ENCODE measurements around the gene SGTA.
"Not testable (repeated sequence)": the region's sequence is repeated elsewhere in the genome, so short reads cannot be mapped to it uniquely, and the experiment has no call there.

The SGTA gene

GRCh38 chr19:2719232-2719735 is 63.8 kb downstream of the SGTA start:
- Histone ChIP-seq H3K4me3 (ENCODE audit: low read depth in 1 of 2, low read length in 2 of 2) (no peak overlapping the region), H3K36me3 (ENCODE audit: control insufficient read depth in 1 of 2, insufficient read depth in 2 of 2, low read length in 2 of 2) (no peaks in the 10 kb centered on the region), H3K27ac (ENCODE audit: low read depth, low read length) (no peak overlapping the region), H3K27me3 (ENCODE audit: control insufficient read depth in 1 of 2, insufficient read depth in 2 of 2, low read length in 2 of 2) (peaks cover 24 to 27% of the 10 kb centered on the region in 2 donors), H3K9me3 (ENCODE audit: control insufficient read depth in 1 of 2, low read length in 2 of 2) (peaks cover 5 to 7% of the 10 kb centered on the region in 2 donors), H3K9ac (ENCODE audit: low read depth in 1 of 2, low read length in 2 of 2) (no peak overlapping the region), H3K4me1 (ENCODE audit: control insufficient read depth in 1 of 2, insufficient read depth in 2 of 2, low read length in 2 of 2) (no peaks in the 10 kb centered on the region)

- H3K4me1 ChIP-seq (ENCODE audit: control insufficient read depth in 1 of 2, insufficient read depth in 2 of 2, low read length in 2 of 2): no peaks in the 10 kb centered on the region
- H3K9me3 ChIP-seq (ENCODE audit: control insufficient read depth in 1 of 2, low read length in 2 of 2): peaks cover 5 to 7% of the 10 kb centered on the region in 2 donors
- H3K4me3 ChIP-seq (ENCODE audit: low read depth in 1 of 2, low read length in 2 of 2): no peak overlapping the region
- H3K36me3 ChIP-seq (ENCODE audit: control insufficient read depth in 1 of 2, insufficient read depth in 2 of 2, low read length in 2 of 2): no peaks in the 10 kb centered on the region
- no peak overlapping the region for H3K27ac ChIP-seq (ENCODE audit: low read depth, low read length)
- H3K9ac ChIP-seq (ENCODE audit: low read depth in 1 of 2, low read length in 2 of 2): no peak overlapping the region
- peaks cover 21 to 25% of the 10 kb centered on the region in 2 donors for H3K27me3 ChIP-seq (ENCODE audit: control insufficient read depth in 1 of 2, insufficient read depth in 2 of 2, low read length in 2 of 2)
Observed at GRCh38 chr19:2717638-2718541, 65.2 kb downstream of the SGTA start.

GRCh38 chr19:2716722-2717637 is 66.1 kb downstream of the SGTA start:
- H3K9ac ChIP-seq (ENCODE audit: low read depth in 1 of 2, low read length in 2 of 2): no peak overlapping the region
- H3K4me3 ChIP-seq (ENCODE audit: low read depth in 1 of 2, low read length in 2 of 2): no peak overlapping the region
- peaks cover 16% of the 10 kb centered on the region in 2 donors for H3K27me3 ChIP-seq (ENCODE audit: control insufficient read depth in 1 of 2, insufficient read depth in 2 of 2, low read length in 2 of 2)
- H3K4me1 ChIP-seq (ENCODE audit: control insufficient read depth in 1 of 2, insufficient read depth in 2 of 2, low read length in 2 of 2): no peaks in the 10 kb centered on the region
- peaks cover 5 to 7% of the 10 kb centered on the region in 2 donors for H3K9me3 ChIP-seq (ENCODE audit: control insufficient read depth in 1 of 2, low read length in 2 of 2)
- H3K27ac ChIP-seq (ENCODE audit: low read depth, low read length): no peak overlapping the region
- no peaks in the 10 kb centered on the region for H3K36me3 ChIP-seq (ENCODE audit: control insufficient read depth in 1 of 2, insufficient read depth in 2 of 2, low read length in 2 of 2)

GRCh38 chr19:2716275-2716650 is 66.8 kb downstream of the SGTA start:
- Histone ChIP-seq H3K27me3 (ENCODE audit: control insufficient read depth in 1 of 2, insufficient read depth in 2 of 2, low read length in 2 of 2) (peaks cover 10 to 11% of the 10 kb centered on the region in 2 donors), H3K4me3 (ENCODE audit: low read depth in 1 of 2, low read length in 2 of 2) (no peak overlapping the region), H3K27ac (ENCODE audit: low read depth, low read length) (no peak overlapping the region), H3K36me3 (ENCODE audit: control insufficient read depth in 1 of 2, insufficient read depth in 2 of 2, low read length in 2 of 2) (no peaks in the 10 kb centered on the region), H3K4me1 (ENCODE audit: control insufficient read depth in 1 of 2, insufficient read depth in 2 of 2, low read length in 2 of 2) (no peaks in the 10 kb centered on the region), H3K9ac (ENCODE audit: low read depth in 1 of 2, low read length in 2 of 2) (no peak overlapping the region), H3K9me3 (ENCODE audit: control insufficient read depth in 1 of 2, low read length in 2 of 2) (peaks cover 5 to 7% of the 10 kb centered on the region in 2 donors)

- peaks cover 10 to 11% of the 10 kb centered on the region in 2 donors for H3K27me3 ChIP-seq (ENCODE audit: control insufficient read depth in 1 of 2, insufficient read depth in 2 of 2, low read length in 2 of 2)
- H3K4me1 ChIP-seq (ENCODE audit: control insufficient read depth in 1 of 2, insufficient read depth in 2 of 2, low read length in 2 of 2): no peaks in the 10 kb centered on the region
- no peak overlapping the region for H3K9ac ChIP-seq (ENCODE audit: low read depth in 1 of 2, low read length in 2 of 2)
- no peaks in the 10 kb centered on the region for H3K36me3 ChIP-seq (ENCODE audit: control insufficient read depth in 1 of 2, insufficient read depth in 2 of 2, low read length in 2 of 2)
- no peak overlapping the region for H3K4me3 ChIP-seq (ENCODE audit: low read depth in 1 of 2, low read length in 2 of 2)
- H3K9me3 ChIP-seq (ENCODE audit: control insufficient read depth in 1 of 2, low read length in 2 of 2): peaks cover 5 to 7% of the 10 kb centered on the region in 2 donors
- no peak overlapping the region for H3K27ac ChIP-seq (ENCODE audit: low read depth, low read length)
Observed at GRCh38 chr19:2715470-2716274, 67.4 kb downstream of the SGTA start.

- no peaks in the 10 kb centered on the region for H3K36me3 ChIP-seq (ENCODE audit: control insufficient read depth in 1 of 2, insufficient read depth in 2 of 2, low read length in 2 of 2)
Observed at GRCh38 chr19:2714531-2715269, 68.4 kb downstream of the SGTA start.

GRCh38 chr19:2714102-2714501 is 69.0 kb downstream of the SGTA start:
- not testable (repeated sequence) for H3K4me1 ChIP-seq (ENCODE audit: control insufficient read depth in 1 of 2, insufficient read depth in 2 of 2, low read length in 2 of 2); H3K27me3 ChIP-seq (ENCODE audit: control insufficient read depth in 1 of 2, insufficient read depth in 2 of 2, low read length in 2 of 2)

More at GRCh38 chr19:2714531-2715269, 68.4 kb downstream of the SGTA start:
- H3K27me3 ChIP-seq (ENCODE audit: control insufficient read depth in 1 of 2, insufficient read depth in 2 of 2, low read length in 2 of 2): peaks cover under 1 to 6% of the 10 kb centered on the region in 2 donors
- H3K27ac ChIP-seq (ENCODE audit: low read depth, low read length): no peak overlapping the region
- no peaks in the 10 kb centered on the region for H3K4me1 ChIP-seq (ENCODE audit: control insufficient read depth in 1 of 2, insufficient read depth in 2 of 2, low read length in 2 of 2)
- H3K4me3 ChIP-seq (ENCODE audit: low read depth in 1 of 2, low read length in 2 of 2): no peak overlapping the region
- H3K9ac ChIP-seq (ENCODE audit: low read depth in 1 of 2, low read length in 2 of 2): no peak overlapping the region
- peaks cover 5 to 7% of the 10 kb centered on the region in 2 donors for H3K9me3 ChIP-seq (ENCODE audit: control insufficient read depth in 1 of 2, low read length in 2 of 2)

GRCh38 chr19:2713170-2713569 is 69.9 kb downstream of the SGTA start:
- H3K9me3 ChIP-seq (ENCODE audit: control insufficient read depth in 1 of 2, low read length in 2 of 2); H3K4me3 ChIP-seq (ENCODE audit: low read depth in 1 of 2, low read length in 2 of 2); H3K4me1 ChIP-seq (ENCODE audit: control insufficient read depth in 1 of 2, insufficient read depth in 2 of 2, low read length in 2 of 2); H3K27me3 ChIP-seq (ENCODE audit: control insufficient read depth in 1 of 2, insufficient read depth in 2 of 2, low read length in 2 of 2); H3K36me3 ChIP-seq (ENCODE audit: control insufficient read depth in 1 of 2, insufficient read depth in 2 of 2, low read length in 2 of 2); H3K9ac ChIP-seq (ENCODE audit: low read depth in 1 of 2, low read length in 2 of 2); H3K27ac ChIP-seq (ENCODE audit: low read depth, low read length): not testable (repeated sequence)

More at GRCh38 chr19:2714102-2714501, 69.0 kb downstream of the SGTA start:
- not testable (repeated sequence) for H3K36me3 ChIP-seq (ENCODE audit: control insufficient read depth in 1 of 2, insufficient read depth in 2 of 2, low read length in 2 of 2); H3K9ac ChIP-seq (ENCODE audit: low read depth in 1 of 2, low read length in 2 of 2); H3K4me3 ChIP-seq (ENCODE audit: low read depth in 1 of 2, low read length in 2 of 2); H3K9me3 ChIP-seq (ENCODE audit: control insufficient read depth in 1 of 2, low read length in 2 of 2); H3K27ac ChIP-seq (ENCODE audit: low read depth, low read length)

GRCh38 chr19:2711875-2712205 is 71.2 kb downstream of the SGTA start:
- Histone ChIP-seq H3K4me1 (ENCODE audit: control insufficient read depth in 1 of 2, insufficient read depth in 2 of 2, low read length in 2 of 2) (no peaks in the 10 kb centered on the region), H3K9ac (ENCODE audit: low read depth in 1 of 2, low read length in 2 of 2) (no peak overlapping the region), H3K27ac (ENCODE audit: low read depth, low read length) (no peak overlapping the region), H3K9me3 (ENCODE audit: control insufficient read depth in 1 of 2, low read length in 2 of 2) (peaks cover 5 to 7% of the 10 kb centered on the region in 2 donors), H3K36me3 (ENCODE audit: control insufficient read depth in 1 of 2, insufficient read depth in 2 of 2, low read length in 2 of 2) (no peaks in the 10 kb centered on the region), H3K4me3 (ENCODE audit: low read depth in 1 of 2, low read length in 2 of 2) (no peak overlapping the region), H3K27me3 (ENCODE audit: control insufficient read depth in 1 of 2, insufficient read depth in 2 of 2, low read length in 2 of 2) (no peaks in the 10 kb centered on the region)
